ENCODE data around the gene HDAC8. TPM values are rescaled to one million over a fixed set of nuclear protein-coding genes. Genes with fewer than 3 reads are reported as not detected.
"Not testable (repeated sequence)": the region's sequence is repeated elsewhere in the genome, so short reads cannot be mapped to it uniquely, and the experiment has no call there.

Gene HDAC8
- total RNA-seq, 4 donors from 2014 or later: 19.2 to 23.3 (median 22.0) TPM

GRCh38 chrX:72492499-72492898 lies 80.1 kb downstream of the HDAC8 start:
- no peak for TF ChIP-seq EP300 (IDR thresholded peaks at IDR 0.05)
- no peak for TF ChIP-seq CTCF (IDR thresholded peaks at IDR 0.05)
- TF ChIP-seq POLR2A (IDR thresholded peaks at IDR 0.05; ENCODE audit: low read depth): no peak
- TF ChIP-seq POLR2AphosphoS5 (IDR thresholded peaks at IDR 0.05): no peak
- 96% methylated on average over 1 of the region's 1 CpG for WGBS

GRCh38 chrX:72490221-72490620 lies 82.4 kb downstream of the HDAC8 start:
- H3K27me3 ChIP-seq; DNase-seq (ENCODE audit: extremely low spot score); H3K9me3 ChIP-seq; H3K4me3 ChIP-seq; H3K4me1 ChIP-seq; intact Hi-C loops (cut with DNase I); H3K27ac ChIP-seq (replicated peaks in 1 of 4): not testable (repeated sequence)
- H3K36me3 ChIP-seq: peaks cover 0 to 17% (median 6%) of the 10 kb centered on the region in 4 donors
- 100% methylated on average over 4 of the region's 6 CpGs for WGBS

More at GRCh38 chrX:72492499-72492898, 80.1 kb downstream of the HDAC8 start:
- H3K27me3 ChIP-seq: no peaks in the 10 kb centered on the region
- H3K4me3 ChIP-seq: no peak overlapping the region
- H3K9me3 ChIP-seq: no peaks in the 10 kb centered on the region
- peaks cover 0 to 12% (median 6%) of the 10 kb centered on the region in 4 donors for H3K36me3 ChIP-seq
- no peak overlapping the region for H3K27ac ChIP-seq (replicated peaks in 1 of 4)
- intact Hi-C loops (cut with DNase I): no loop called here
- H3K4me1 ChIP-seq: no peaks in the 10 kb centered on the region
- DNase-seq (ENCODE audit: extremely low spot score): no peak

- Histone ChIP-seq H3K27me3 (no peaks in the 10 kb centered on the region), H3K4me3 (no peak overlapping the region), H3K27ac (replicated peaks in 1 of 4) (no peak overlapping the region), H3K4me1 (no peaks in the 10 kb centered on the region), H3K36me3 (peaks cover 0 to 17% (median 6%) of the 10 kb centered on the region in 4 donors), H3K9me3 (no peaks in the 10 kb centered on the region)
- no peak for DNase-seq (ENCODE audit: extremely low spot score)
- TF ChIP-seq EP300 (IDR thresholded peaks at IDR 0.05) (no peak), POLR2A (IDR thresholded peaks at IDR 0.05; ENCODE audit: low read depth) (no peak), POLR2AphosphoS5 (IDR thresholded peaks at IDR 0.05) (no peak), CTCF (IDR thresholded peaks at IDR 0.05) (no peak)
- intact Hi-C loops (cut with DNase I): no loop called here
- 96% methylated on average over 1 of the region's 1 CpG for WGBS
Measured at GRCh38 chrX:72487661-72488060, 85.0 kb downstream of the HDAC8 start.

GRCh38 chrX:72479324-72480274 lies 93.0 kb downstream of the HDAC8 start:
- Histone ChIP-seq H3K4me1 (no peaks in the 10 kb centered on the region), H3K36me3 (no peaks in the 10 kb centered on the region), H3K27me3 (no peaks in the 10 kb centered on the region), H3K9me3 (no peaks in the 10 kb centered on the region), H3K4me3 (no peak overlapping the region), H3K27ac (replicated peaks in 1 of 4) (no peak overlapping the region)
- DNase-seq (ENCODE audit: extremely low spot score): no peak
- 57% methylated on average over 5 of the region's 5 CpGs for WGBS
- intact Hi-C loops (cut with DNase I): no loop called here
- TF ChIP-seq POLR2A (IDR thresholded peaks at IDR 0.05; ENCODE audit: low read depth) (no peak), POLR2AphosphoS5 (IDR thresholded peaks at IDR 0.05) (no peak), CTCF (IDR thresholded peaks at IDR 0.05) (no peak), EP300 (IDR thresholded peaks at IDR 0.05) (no peak)

- Histone ChIP-seq H3K4me1 (no peaks in the 10 kb centered on the region), H3K36me3 (no peaks in the 10 kb centered on the region), H3K27ac (replicated peaks in 1 of 4) (no peak overlapping the region), H3K4me3 (no peak overlapping the region), H3K9me3 (no peaks in the 10 kb centered on the region), H3K27me3 (no peaks in the 10 kb centered on the region)
- DNase-seq (ENCODE audit: extremely low spot score): no peak
- intact Hi-C loops (cut with DNase I): no loop called here
- 79% methylated on average over 9 of the region's 9 CpGs for WGBS
- TF ChIP-seq EP300 (IDR thresholded peaks at IDR 0.05) (no peak), POLR2A (IDR thresholded peaks at IDR 0.05; ENCODE audit: low read depth) (no peak), CTCF (IDR thresholded peaks at IDR 0.05) (no peak), POLR2AphosphoS5 (IDR thresholded peaks at IDR 0.05) (no peak)
Measured at GRCh38 chrX:72478853-72479252, 93.8 kb downstream of the HDAC8 start.
